Ovary (tissue), 3 donors: ENCODE measurements around the gene TUB.

Experiments
- POLR2A ChIP-seq: fragments of 450-650 bp; IDR thresholded peaks from one replicate; pipeline ENCODE4 v1.6.1; 2017; ENCODE audit warnings: antibody characterized with exemption, mild to moderate bottlenecking, moderate library complexity
- TF ChIP-seq, protein P1 (sequence below), 3 donors: fragments of 450-650 bp in 2 of 3; fragments of 200-600 bp in 1 of 3; IDR thresholded peaks; one replicate each; pipeline versions ENCODE4 v1.5.1 to v1.8.0; 2016 to 2022; ENCODE audit warnings: antibody characterized with exemption in 3 of 3, mild to moderate bottlenecking in 1 of 3
- donor health status: DM: no; HTN: no; CAD: no.

DNA sequence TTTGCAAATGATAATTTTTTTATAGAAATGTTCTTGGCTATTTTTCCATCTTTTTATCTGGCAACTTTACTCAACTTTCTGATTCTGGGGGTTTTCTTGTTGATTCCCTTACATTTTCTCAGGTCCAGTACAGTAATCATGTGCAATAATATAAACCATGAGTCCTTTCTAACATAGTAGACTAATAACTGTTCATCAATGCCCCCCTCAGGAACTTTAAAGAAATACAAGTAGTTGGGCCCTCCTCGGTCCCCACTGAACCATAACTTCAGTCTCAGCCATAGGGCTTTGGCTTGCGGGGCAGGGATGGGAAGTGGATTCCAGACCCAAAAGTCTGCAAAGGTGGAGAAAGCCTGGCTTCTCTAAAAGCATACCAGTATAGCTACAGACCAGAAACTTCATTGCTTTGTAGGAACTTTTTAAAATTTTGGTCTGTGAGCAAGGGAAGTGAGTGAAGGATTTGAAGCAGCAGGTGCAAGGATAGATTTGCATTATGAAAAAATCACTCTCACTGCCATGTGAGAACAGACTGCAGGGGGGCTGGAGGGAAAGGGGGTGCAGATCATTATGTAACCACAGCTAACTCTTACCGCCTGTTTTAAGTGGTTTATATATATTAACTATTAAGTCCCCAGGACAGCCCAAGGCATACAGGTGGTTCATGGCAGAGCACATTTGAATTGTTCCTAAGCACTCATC lies 10.4 kb upstream of the TUB start:
- TF ChIP-seq, protein P1, sequence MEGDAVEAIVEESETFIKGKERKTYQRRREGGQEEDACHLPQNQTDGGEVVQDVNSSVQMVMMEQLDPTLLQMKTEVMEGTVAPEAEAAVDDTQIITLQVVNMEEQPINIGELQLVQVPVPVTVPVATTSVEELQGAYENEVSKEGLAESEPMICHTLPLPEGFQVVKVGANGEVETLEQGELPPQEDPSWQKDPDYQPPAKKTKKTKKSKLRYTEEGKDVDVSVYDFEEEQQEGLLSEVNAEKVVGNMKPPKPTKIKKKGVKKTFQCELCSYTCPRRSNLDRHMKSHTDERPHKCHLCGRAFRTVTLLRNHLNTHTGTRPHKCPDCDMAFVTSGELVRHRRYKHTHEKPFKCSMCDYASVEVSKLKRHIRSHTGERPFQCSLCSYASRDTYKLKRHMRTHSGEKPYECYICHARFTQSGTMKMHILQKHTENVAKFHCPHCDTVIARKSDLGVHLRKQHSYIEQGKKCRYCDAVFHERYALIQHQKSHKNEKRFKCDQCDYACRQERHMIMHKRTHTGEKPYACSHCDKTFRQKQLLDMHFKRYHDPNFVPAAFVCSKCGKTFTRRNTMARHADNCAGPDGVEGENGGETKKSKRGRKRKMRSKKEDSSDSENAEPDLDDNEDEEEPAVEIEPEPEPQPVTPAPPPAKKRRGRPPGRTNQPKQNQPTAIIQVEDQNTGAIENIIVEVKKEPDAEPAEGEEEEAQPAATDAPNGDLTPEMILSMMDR (IDR thresholded peaks at IDR 0.05), result no peak
- TF ChIP-seq POLR2A, result no peak
